NCI-H1092 treated with DMSO at 0.1 percent for 48 hours (cell line): ENCODE data around the gene STIMATE.

Source experiments
- DNase-seq: peaks from one replicate; lab custom pipeline; 2025; lab: John Stamatoyannopoulos, UW

STIMATE gene

DNA sequence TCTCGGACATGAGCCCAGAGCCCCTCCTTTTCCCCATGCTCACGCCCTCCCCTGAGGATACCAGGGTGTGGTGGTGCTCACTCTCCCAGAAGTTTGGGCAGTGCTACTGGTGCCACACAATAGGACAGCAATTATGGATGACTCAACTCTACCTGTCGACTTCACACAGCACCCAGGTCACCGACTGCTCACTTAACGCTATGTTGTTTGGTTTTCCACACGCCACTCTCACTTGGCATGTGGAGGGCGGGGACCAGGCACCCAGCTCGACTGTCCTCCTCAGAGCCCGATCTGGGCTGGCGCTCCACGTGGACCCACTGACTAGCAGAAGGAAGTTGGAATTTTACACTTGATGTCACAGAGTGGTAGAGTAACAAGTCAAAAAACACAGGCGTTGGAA is 30.9 kb downstream of the STIMATE start:
- peak; percentile 6 for DNase-seq

DNA sequence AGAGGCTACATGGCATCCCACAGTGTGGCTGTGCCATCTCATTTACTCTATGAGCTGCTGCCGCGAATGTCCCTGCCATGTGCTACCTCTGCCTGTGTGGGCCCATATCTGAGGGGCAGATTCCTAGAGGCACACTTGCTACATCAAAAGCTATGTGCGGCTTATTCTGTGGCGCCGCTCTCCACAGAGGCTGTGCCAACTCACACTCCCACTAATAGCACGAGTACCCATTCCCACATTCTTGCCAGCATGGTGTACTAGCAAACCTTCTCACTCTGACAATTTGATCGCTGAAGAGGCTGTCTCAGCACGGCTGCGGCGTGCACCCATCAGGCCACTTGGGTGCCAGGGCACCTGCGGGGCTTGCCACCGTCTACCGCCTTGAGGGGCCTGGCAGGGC is 31.4 kb downstream of the STIMATE start:
- no peak for DNase-seq

DNA sequence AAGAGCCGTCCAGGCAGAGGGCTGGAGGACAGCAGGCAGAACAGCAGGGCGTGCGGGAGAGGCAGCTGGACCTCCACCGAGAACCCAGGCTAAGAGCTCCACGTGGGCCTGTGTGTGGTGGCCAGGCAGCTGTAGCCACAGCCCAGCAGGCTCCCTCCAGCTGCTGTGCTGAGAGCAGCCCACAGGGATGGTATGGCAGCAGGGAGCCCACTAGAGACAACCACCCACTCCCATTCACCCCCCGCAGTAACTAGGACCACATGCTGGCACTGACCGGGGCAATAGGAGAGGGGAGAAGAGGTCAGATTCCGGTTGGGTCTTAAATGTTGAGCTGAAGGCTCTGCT is 37.0 kb downstream of the STIMATE start:
- DNase-seq = peak; percentile 76

DNA sequence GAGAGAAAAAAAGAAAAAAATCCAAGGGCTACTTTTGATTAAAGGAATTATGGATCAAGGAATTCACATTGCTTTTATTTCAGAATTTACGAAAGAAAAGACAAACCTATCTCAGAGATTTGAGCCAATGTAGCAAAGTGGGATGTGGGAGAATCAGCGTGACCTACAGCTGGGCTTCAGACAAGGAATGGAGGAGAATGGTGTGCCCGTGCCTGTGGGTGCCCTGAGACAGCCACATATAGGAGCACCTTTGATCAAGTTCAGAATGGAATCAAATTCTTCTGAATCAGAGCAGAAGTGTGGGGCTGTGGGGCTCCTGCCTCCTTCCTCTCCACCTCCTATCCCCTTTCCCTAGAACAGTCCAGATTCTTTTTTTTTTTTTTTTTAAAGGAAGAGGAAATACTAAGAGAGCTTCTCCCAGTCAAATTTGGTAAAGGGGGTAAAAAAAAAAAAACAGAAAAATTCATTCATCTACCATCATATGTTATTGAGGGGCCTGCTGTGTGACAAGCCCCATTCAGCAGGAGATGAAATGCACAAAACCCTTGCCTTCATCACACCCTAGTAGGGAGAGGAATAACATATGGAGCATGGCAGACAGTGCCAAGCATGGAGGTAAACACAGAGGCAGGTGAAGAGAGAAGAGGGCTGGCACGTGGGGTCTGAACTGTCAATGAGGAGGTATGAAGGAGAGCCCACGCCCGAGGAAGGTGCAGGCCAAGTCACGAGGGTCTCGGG is 37.5 kb downstream of the STIMATE start:
- DNase-seq = peak; percentile 76

DNA sequence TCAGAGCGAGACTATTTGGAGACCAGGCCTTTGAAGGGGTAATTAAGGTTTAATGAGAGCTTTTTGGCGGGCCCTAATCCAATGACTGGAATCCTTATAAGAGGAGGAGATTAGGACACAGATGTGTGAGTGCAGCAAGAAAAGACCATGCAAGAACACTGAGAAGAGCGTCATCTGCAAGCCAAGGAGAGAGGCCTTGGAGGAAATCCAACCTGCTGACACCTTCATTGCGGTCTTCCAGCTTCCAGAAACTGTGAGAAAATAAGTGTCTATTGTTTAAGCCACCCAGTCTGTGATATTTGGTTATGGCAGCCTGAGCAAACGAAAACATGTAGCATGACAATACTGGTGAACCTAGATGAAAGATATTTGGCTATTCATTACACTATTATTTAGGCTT is 39.5 kb downstream of the STIMATE start:
- no peak for DNase-seq

DNA sequence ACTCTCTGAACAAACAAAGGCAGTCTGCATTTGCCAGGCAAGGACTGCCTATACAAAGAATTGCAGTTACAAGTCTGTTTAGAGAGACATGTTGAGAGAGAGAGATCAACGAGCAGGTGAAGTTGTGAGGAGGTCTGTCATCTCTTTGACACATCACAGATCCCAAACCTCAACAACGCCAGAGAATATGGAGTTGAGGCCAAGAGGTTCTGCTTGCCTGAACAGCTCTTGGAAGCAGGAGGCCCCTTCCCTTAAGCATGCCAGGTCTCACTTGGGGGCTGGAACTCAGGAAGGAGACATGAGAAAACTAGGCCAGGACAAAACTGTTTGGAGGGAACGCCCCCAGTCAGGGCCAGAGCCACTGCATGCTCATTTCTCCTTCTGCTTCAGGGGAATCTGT is 40.2 kb downstream of the STIMATE start:
- no peak for DNase-seq

DNA sequence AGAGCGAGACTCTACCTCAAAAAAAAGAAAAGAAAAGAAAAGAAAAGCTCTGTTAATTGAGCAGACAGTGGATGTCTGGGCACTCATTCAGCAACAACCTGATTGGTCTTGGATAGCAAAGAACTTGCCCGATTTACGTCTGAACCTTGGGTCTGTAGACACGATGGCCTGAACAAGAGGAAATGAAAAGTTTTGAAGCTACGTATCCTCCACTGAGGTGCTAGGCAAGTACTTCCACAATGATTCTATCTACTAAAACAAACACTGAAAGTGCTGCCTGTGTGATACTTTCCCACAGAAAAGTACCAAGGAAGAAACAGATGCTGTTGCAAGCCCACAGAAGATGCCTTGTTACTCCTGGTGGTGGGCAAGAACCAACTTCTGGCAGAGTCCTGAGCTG is 40.7 kb downstream of the STIMATE start:
- DNase-seq = no peak

DNA sequence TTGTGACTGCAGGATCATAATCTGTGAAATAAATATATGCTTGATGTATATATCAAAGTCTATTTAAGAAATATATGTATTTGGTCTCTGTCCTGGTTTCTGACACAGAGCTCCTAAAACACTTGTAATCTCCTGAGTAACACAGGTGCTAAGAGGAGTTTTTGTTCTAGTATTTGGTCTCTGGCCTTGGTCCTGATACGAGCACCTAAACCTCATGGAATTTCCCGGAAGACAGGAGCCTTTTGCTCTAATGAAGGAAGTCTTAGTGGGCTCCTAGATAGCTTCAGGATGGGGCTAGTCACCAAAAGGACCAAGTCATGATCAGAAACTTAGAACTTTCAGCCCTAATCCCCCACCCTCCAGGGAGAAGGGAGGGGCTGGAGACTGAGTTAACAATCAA is 43.3 kb downstream of the STIMATE start:
- no peak for DNase-seq

DNA sequence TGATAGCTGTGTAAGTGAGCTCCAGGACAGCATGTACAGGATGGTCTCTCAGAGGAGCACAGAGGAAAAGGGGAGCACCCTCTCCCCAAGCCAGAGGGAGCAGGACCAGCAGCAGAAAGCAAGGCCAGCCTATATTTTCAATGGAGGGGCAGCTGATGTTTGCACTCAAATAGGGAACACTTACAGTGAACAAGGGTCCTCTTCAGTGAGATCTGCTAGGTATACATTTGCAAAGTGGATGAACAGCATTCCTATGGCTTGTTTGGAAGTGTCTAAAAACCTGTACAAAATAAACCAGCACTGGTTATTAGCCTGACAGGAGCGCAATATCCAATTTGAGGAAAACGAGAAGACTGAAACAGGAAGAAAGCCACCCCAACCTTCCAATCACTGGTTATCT is 44.9 kb downstream of the STIMATE start:
- DNase-seq = no peak

DNA sequence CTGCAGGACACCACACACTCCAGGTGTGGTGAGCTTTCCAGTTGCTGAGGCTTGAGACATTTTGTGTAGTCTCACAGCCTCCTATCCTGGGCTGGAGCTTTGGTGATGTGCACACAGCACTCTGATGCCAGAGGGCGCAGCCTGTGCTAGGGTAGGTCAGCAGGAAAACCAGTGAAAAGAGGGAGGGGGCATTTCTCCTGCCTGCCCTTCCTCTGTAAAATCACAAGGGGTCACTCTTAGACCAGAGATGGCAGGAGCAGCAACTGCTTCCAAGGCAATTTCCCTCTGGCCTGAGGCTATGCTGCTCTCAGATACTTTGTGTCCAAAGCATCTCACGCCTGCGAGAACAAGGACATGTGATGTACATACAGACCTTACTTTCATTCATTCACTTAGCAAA is 46.0 kb downstream of the STIMATE start:
- peak; percentile 20 for DNase-seq

DNA sequence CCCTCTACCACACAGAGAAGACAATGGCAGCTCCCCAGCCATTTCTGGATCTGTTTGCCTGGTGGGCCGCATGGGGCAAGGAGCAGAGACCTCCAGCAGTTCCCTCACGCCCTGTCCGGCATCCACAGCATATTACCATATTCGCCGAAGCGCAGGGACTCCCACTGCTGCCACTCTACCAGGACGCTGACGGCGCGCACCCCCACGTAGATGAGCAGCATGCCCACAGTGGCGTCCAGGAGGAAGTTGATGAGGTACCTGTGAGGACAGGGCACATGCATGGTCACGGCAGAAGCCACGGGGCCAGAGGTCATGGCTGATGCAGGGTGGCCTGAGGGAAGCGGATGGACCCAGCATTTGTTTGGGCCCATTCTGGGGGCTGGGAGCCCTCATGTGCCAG is 47.7 kb downstream of the STIMATE start:
- no peak for DNase-seq

DNA sequence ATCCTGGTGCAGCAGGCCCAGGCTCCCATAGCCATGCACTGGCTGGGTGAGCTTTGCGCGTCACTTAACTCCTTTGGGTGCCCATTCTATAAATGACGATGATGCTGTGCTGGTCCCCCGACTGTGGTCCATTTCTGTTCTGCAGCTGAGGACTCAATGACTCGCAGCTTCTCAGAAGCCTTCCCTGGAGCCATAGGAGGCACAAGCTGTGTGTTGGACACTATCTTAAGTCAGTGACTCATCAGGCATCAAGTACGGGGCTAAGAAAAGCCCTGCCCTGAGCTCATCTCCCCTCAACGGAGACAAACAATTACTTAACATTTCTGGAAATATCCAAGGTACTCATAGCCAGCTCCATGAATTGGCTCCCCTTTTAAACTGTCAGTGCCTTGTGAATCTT is 48.7 kb downstream of the STIMATE start:
- DNase-seq = no peak

DNA sequence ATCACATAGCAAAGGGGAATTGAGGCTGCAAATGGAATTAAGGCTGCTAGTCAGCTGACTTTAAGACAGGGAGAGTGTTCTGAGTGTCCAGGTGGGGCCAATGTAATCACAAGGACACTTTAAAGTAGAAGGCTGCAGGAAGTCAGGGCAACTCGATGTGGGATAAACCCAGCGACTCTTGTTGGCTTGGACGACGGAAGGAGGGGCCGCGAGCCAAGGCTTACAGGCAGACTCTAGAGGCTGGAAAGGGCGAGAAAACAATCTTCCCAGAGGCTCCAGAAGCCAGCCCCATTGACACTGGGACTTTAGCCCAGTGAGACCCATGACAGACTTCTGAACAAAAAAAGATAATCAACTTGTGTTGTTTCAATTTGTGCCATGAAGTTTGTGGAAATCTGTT is 49.6 kb downstream of the STIMATE start:
- DNase-seq = no peak

DNA sequence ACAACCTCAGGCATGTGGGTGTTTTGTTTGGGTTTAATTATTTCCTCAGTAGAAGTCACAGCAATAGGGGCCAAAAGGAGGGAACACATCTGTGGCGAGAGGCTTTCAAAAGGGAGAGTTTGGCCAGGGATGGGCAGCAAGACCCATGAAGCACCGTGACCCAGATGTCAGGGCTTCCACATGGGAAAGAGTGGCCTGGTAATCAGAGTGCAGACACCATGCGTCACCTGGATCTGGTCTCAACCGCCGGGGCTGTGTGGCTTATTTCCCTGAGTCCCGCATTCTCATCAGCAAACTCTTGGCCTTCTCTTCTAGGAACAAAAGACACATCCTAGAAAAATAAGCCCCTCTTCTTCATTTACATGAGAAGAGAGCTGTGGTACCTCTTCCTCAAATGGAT is 50.1 kb downstream of the STIMATE start:
- no peak for DNase-seq

DNA sequence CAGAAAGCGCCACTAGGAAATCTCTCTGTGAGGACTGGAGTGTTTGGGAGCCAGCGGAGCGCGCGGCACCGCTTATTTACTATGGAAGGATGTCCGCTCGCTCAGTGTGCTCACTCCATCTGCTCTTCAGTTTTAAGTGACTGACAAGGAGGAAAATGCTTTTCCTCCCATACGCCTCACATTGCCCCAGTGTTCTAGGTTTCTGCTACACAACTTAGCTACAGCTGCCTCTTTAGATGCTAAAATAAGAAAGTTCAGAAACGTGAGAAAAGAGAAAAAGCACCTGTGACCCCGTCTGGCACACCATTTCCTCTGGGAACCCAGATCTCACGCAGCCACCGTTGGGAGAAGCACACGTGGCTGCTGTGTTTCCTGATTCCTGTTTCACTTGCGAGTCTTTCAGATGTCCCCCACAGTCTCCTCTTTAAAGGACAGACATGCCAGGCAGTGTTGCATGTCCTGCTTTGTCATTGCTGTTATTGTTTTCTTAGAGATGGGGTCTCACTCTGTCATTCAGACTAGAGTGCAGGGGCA is 50.8 kb downstream of the STIMATE start:
- no peak for DNase-seq

DNA sequence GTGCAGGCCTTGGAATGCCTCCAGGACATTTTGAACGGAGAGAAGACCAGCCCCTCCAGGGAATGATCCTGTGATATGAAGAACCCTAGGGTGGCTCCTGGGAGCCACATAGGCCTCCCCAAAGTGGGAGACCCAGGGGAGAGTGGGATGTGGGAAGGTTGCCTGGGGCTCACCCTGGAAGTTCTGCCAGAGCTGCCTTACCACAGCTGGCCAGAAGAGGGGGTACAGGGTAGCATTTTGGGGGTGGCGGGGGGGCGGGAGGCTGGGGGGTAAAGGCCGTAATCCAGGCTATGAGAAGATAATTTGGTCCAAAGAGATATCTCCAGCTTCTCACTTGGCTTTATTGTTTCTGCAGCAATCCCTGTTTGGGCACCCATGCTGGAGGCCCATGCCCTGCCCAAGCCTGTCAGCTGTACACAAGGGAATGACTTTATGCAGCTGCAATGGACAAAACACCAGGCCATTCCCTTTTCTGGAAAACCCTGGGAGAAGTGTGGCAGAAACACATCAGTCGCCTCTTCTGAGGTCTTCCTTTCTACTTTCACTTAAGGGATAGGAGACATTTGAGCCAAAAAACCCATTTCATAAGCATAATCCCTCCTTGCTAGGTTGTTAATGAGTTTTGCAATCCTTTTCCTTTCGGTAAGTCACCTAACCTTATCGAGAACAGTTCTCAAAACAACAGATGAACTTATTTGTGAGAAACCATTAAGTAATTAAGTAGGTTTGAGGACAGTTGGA is 51.5 kb downstream of the STIMATE start:
- DNase-seq = no peak

DNA sequence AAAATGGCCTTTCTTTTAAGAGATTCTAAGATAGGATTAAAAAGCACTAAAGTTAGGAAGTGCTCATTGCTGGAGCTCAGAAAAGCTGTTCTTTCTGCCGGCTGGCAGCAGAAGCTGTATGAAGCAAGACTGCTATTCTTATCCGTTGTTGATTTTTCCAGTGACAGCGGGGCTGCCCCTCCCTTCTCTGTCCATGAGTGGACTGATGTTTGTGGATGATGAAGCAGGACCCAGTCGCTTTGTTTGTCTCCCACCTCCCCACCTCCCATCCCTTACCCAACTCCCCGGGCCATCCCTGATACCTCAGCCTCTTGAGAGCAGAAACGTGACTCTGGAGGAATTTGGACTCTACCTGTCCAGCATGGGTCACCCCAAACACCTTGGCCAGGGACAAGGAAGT is 52.2 kb downstream of the STIMATE start:
- DNase-seq = no peak

DNA sequence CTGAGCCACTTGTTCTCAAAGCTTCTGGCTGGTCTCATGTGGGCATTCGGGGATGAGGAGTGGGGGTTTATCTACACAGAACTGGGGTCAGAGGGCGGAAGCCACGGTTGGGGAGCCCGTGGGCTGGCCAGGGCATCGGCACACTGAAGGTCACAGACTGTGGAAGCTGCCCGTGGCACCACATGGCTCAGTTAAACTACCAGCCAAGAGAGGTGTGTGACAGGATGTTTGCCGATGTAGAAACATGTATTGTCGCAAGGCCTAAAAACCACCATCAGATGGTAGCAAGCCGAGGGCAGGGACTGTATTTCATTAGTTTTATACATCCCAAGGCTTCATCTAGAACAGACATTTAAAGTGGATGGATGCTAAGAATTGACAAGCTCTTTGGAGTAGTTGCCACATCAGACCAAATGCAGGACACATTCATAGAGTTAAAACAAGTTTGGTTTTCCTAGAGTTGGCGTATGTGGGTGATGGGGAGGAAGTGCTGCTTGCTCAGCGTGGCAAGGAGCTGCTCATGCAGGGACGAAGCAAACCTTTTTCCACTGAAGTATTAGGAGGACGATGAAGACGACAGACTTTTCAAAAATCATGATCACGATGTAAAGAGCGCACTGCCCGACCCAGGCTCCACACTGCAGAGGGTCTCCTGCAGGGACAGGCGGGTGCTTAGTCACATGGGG is 52.9 kb downstream of the STIMATE start:
- DNase-seq = no peak

DNA sequence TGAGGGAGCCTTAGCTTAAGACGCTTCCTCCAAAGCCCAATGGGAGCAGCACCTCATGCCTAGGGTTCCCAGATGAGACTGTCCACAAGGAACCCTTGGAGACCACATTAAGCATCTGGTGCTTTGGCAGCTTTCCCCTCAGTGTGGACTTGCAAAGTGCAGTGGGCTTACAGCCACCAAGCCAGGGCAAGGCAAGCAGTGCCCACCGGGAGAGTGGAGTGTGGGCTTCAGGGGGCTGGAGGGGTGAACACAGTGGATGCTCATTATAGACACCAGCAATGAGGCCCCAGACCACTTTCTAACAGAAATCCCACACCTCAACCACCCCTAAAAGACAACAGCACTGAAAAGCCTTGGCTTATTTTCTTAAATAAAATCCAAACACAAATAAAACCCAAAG is 53.5 kb downstream of the STIMATE start:
- DNase-seq = no peak

DNA sequence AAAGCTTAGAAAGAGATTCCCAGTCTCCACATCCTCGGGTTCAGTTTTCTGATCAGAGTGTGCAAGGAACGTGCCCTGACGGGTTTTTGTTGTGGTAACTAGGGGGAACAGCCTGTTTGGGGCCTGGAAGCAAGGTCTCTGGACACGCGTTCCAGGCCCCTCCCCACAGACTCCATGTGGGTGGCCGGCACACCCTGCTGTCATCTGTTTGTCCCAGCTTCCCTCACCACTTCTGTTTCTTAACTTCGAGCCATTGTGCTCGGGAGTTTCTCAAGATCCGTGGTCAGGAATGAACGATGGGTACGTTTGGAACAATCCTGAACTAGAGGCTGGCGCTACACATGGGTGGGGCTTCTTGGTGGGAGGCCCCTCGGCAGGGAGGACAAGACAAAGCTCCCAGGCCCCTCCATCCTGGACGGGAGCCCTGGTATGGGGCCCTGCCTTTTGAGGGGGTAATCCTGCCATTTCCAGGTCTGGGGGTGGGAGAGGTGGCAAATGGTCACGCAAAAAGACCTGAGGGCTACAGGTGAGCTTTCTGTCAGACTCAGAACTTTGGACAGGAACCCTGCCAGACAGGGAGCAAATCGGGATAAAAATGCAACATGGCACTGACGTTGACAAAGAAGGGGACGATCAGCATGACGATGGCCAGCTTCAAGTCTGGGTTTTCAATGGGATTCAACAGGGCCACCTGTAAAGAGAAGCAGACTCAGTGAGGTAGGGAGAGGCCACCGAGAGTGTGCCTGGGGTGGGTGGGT is 54.1 kb downstream of the STIMATE start:
- no peak for DNase-seq

DNA sequence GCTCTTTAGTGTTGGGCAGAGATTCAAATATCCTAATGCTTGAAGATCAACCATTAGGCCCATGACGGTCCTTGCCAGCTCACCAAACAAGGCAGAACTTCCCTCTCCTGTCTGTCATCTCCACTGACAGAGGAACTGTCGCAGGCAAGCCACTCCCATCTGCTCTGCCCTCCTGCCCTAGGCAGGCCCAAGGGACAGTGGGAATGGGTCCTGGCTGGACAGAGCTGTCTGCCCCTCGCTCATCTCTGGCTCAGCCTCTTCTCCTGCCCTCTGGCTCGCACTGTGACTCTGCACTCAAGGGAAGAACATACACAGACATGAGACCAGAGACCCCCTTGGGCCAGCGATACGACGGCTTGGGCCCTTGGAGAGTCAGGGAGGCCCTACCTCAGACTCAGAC is 54.9 kb downstream of the STIMATE start:
- no peak for DNase-seq

DNA sequence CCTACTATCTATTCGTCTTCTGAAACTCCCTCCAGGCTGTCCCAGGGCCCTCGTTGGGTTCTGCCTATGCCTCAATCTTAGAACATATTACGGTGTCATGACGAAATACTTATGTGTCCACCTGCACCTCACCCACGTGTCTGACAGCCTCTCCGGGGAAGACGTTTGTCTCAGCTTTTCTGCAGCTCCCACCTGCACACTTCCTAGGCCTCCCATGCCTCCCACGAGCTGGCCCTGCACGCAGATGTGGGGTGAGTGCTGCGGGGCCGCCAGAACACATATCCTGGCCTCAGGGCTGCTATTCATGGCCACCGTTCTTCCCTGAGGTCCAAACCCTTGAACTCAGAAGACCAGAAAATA is 55.4 kb downstream of the STIMATE start:
- DNase-seq = no peak
